Measurements from ENCODE around the gene TREH.
"Not testable (repeated sequence)": the region's sequence is repeated elsewhere in the genome, so short reads cannot be mapped to it uniquely, and the experiment has no call there.

TREH gene

DNA sequence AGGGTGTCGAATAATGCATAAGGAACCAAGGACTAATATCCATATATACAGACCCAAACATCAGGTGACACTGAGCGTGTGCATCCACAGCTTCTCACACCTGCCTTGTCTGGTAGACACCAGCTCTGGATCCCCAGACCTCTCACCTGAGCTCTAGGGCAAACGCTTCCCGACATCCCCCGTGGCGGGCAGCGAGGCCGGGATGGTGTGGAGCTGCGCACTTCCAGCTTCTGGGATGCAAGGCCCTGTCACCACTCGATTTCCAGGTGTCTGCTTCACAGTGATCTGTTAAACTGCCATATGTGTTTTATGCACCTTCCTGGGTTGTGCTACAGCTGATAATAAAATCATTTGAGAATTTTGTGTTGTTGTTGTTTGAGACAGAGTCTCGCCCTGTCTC is 15.3 kb upstream of the TREH start:
- DNase-seq = no peak

DNA sequence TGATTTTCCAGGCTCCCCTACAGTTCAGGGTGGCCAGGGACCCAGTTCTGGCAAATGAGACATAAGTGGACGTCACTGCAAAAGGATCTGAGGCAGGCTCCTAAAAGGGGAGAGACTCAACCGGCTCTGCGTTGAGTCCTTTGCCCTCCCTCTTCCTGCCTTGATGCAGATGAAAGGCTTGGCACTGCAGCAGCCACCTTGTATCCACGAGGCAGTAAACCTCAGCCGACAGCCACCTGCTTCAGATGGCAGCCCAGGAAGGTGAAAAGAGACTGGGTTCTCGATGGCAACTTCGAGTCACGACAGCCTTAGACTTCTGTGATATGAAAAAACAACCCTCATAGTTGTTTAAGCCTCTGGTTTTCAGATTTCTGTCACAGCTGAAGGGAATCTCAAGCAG is 14.7 kb upstream of the TREH start:
- DNase-seq = no peak

DNA sequence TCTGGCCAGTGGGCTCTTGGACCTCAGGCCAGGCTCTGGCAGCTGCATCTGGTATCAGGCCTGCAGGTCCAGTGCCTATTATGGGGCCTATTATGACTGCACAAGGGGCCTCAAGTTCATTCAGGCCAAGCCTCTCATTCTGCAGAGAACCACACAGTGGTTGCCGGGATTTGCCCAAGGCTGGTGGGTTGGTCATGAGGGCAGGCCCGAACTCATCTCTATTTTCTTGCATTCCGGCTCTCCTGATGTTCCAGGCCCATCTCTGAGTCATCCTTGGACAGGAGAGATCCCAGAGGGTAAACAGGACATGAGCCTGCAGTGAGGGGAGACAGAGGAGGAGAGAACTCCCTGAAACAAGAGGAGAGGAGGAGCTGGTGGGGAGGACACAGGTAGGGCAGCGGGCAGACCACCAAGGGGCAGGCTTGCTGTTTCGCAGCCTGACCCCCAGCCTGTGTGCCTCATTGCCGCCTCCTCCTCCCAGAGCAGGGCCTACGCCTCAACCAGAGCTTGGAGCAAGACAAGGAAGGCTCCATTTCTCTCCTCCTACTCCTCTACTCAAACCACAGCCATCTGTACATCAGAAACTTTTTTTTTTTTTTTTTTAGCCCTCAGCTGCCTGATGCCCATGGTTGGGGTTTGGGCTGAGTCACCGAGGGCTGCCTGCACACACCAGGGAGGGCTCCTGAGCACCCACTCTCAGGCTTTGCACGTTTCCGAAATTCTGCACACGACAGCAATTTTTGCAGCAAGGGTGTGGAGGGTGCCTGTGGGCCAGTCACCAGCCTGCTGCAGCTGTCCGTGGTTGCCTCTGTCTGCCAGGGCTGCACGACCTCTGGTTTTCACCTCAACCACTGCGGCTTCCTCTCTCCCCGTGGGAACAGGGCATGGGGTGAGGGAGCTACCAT is 12.7 kb upstream of the TREH start:
- no peak for DNase-seq

DNA sequence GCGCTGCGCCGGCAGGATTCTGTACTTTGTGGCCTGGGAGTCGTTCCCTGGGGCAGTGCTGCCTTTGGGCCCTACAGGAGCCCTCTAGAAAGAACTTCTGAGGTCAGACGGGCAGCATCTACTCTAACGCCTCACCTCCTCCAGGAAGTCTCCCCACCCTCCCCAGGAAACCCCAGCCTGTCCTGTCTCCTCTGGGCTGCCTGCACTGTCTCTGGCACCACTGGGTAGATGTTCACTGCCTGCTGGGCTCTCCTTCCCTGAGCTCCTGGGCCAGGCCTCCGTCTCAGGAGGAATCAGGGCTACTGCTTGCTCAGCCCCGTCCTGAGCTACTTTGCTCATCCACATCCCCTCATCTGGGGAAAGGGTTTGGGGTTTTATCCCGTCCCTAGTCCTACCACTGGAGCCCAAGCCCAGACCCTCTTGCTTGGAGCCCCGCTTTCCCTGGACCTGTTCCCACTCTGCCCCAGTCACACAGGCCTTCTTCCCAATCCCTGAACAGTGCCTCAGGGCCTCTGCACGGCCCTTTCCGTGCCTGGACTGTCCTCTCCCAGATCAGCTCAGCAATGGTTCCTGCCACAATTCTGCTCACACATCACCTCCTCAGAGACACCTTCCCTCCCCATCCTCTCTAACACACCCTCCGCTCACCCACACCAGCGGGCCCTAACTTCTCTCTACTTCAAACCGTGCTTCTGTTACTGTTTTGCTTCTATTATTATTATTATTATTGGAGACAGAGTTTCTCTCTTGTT is 11.3 kb upstream of the TREH start:
- no peak for DNase-seq

DNA sequence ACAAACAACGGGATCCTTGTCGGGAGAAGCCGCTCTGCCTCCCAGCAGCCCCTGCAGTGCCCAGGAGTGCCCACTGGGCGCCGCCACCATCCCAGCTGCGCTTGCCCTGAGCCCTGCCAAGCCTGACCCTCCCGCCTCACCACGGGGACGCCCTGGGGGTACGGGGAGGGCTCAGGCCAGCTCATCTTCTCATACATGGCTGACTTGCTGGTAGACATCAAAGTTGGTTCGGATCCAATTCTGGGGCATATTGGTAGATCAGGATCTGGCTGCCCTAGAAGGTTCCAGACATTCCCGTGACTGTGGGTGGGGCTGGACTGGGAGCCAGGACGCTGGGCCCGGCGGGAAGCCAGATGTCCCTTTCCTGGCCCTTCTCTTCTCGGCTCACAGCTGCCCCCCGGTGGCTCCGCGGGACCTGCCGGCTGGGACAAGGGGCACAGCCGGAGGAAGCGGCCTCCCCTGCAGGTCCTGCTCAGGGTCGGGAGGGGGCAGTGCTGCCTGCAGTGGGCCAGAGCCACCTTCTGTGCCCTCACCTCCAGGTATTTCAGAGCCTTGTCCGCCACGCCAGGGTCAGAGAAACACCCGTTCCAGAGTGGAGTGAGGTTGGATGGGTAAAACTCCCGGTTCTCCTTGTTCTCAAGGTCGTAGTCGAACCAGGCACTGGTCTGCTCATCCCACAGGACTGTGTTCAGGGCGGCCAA is 10.6 kb upstream of the TREH start:
- peak; percentile 95 for DNase-seq

DNA sequence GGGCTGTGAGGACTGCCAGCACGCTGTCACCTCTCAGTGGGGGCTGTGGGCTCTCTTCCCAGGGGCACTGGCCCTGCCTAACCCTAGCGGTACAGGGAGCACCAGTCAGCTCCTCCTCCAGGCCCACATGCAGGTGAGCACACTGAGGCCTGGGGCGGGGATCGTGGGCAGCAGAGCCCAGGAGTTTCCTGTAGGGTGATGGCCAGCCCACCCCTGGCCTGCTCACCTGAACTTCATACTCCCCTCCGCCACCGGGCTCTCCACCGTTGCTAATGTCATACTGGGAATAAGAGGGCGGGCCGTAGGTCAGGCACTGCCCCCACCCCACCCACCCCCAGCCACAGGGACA is 10.0 kb upstream of the TREH start:
- DNase-seq = no peak

DNA sequence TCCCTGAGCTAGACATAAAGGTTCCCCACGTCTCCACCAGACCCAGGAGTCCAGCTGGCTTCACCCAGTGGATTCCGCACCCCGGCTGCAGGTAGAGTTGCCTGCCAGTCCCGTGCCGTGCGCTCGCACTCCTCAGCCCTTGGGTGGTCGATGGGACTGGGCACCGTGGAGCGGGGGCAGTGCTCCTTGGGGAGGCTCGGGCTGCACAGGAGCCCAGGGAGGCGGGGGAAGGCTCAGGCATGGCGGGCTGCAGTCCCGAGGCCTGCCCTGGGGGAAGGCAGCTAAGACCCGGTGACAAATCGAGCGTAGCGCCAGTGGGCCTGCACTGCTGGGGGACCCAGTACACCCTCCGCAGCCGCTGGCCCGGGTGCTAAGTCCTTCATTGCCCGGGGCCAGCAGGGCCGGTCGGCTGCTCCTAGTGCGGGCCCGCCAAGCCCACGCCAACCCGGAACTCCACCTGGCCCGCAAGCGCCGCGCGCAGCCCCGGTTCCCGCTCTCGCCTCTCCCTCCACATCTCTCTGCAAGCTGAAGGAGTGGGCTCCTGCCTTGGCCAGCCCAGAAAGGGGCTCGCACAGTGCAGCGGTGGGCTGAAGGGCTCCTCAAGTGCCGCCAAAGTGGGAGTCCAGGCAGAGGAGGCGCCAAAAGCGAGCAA is 9.5 kb upstream of the TREH start:
- no peak for DNase-seq

DNA sequence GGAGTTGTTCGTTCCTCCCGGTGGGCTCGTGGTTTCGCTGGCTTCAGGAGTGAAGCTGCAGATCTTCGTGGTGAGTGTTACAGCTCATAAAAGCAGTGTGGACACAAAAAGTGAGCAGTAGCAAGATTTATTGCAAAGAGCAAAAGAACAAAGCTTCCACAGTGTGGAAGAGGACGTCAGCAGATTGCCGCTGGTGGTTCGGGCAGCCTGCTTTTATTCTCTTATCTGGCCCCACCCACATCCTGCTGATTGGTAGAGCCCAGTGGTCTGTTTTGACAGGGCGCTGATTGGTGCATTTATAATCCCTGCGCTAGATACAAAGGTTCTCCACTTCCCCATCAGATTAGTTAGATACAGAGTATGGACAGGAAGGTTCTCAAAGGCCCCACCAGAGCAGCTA is 8.9 kb upstream of the TREH start:
- DNase-seq = not testable (repeated sequence)

DNA sequence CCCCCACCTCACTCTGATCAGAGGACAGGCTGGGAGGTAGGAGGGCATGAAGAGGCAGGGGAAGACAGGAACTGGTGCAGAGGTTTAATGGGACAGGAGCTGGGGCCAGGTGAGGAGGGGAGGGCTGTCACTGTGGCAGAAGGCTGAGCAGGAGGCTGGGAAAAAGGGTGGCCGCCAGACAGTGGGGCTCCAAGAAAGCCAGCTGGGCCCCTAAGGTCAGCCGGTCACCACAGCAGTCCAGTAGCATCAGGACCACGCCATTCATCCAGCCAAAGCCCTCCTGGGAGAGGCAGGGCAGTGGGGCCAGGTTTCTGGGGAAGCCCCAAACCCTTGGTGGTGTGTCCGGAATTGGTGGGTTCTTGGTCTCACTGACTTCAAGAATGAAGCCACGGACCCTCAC is 8.5 kb upstream of the TREH start:
- no peak for DNase-seq

DNA sequence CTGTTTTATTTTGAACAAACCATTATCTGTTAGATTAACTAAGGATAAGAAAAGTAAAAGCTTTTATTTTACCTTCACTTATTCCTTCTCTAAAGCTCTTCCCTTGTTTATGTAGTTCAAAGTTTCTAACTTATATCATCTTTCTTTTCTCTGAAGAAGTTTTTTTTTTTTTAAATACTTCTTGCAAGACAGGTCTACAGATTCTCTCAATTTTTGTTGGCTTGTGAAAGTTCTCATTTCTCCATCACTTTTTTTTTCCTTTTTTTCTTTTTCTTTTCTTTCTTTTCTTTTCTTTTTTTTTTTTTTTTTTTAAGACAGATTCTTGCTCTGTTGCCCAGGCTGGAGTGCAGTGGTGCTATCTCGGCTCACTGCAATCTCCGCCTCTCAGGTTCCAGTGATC is 4.7 kb upstream of the TREH start:
- DNase-seq = no peak

DNA sequence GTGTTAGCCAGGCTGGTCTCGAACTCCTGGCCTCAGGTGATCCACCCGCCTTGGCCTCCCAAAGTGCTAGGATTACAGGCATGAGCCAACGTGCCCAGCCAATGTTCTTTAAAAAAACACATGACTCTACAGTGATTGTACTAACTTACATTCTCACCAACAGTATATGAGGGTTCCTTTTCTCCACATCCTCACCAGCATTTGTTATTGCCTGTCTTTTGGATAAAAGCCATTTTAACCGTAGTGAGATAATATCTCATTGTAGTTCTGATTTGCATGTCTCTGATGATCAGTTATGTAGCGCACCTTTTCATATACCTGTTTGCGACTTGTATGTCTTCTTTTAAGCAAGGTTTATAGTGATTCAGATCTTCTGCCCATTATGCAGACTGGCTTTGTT is 3.5 kb upstream of the TREH start:
- DNase-seq = not testable (repeated sequence)

DNA sequence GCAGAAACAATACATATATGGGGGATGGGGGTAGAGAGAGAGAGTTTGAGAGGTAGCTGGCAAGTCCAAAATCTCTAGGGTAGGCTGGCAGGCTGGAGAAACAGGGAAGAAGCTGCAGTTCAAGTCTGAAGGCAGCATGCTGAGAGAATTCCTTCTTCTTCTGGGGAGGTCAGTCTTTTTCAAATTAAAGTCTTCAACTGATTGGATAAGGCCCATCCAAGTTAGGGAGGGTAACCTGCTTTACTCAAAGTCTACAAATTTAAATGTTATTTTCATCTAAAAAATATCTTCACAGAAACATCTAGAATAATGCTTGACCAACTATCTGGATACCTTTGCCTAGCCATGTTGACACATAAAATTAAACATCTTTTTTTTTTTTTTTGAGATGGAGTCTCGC is 2.9 kb upstream of the TREH start:
- DNase-seq = no peak

DNA sequence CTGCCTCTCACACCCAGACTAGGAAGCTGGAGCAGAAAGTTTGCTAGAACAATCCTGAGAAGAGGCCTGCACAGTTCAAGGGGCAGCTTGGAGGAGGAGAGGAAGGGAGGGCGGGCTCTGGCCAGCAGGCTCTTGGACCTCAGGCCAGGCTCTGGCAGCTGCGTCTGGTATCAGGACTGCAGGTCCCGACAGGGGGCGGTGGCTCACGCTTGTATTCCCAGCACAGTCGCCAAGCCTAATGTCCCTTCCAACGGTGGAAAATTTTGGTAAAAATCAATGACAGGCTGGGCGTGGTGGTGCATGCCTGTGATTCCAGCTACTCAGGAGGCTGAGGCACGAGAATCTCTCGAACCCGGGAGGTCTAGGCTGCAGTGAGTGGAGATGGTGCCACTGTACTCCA is 542 bp downstream of the TREH start:
- DNase-seq = not testable (repeated sequence)

DNA sequence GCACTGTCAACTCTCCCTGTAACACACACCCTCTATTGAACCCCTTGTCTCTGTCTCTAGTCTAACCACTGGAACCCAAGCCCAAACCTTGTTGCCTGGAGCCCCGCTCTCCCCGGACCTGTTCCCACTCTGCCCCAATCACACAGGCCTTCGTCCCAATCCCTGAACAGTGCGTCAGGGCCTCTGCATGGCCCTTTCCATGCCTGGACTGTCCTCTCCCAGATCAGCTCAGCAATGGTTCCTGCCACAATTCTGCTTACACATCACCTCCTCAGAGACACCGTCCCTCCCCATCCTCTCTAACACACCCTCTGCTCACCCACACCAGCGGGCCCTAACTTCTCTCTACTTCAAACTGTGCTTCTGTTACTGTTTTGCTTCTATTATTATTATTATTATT is 1.5 kb downstream of the TREH start:
- DNase-seq = no peak

DNA sequence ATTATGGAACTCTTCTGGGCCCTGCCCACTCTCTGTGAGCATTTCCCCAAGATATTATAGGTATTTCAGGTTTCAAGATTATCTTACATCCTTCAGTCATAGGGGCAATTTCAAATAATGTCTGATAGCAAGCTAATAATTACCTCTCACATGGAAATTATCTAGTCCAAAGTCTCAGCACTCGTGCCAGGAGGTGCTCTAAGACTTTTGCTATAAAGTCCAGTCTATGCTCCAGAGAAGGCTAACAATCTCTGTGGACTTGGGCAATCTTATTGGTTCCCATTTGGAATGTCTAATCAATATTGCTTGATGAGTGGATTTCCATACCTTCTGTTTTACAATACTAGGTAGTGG is 5.4 kb downstream of the TREH start:
- DNase-seq = no peak

DNA sequence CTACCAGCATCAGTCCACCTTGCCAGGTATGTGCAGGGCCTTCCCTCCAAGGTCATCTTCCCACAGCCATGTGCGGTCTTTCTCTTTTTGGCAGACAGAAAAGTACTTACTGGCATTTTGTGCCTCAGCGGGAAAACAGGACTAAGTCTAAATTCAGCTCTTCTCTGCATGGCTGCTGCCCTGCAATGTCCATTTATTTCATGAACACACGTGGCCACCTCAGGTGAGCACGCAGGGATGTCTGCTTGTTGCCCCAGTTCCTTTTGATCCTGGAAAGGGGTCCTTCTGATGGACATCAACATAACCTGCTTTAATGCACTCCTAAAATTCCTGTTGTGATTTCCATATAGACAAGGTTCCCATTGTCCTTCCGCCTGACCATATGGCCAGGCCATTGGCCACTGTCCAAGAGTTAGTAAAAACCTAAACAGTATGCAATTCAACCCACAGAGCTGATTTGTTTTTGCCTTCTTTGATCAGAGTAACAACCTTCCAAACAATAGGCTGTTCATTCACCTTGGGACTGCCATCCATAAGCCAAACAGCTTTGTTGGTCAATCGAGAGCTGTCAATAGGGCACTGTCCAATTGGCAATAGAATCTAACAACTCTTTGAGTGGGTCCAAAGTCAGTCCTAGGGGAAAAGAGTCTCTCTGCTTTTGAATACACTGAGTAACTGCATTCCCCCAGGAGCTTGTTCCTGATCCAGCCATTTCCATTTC is 5.9 kb downstream of the TREH start:
- DNase-seq = no peak

DNA sequence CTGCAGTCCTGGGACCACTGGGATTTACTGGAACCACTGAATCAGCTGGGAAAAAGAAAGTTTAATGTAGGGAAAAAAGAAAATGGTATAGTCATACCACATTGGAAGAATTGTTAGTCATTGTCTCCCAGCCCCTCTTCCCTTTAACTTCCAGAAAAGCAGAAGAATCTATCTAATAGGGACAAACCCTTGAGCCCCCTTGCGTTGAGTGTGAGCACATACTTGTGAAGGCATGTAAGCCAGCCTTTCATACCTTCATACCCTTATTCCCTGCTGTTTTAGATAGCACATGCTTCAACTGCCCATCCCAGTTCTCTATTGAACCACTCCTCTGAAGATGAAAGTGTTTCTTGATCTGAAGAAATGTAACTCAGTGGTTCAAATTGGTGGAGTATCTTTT is 6.6 kb downstream of the TREH start:
- DNase-seq = no peak

DNA sequence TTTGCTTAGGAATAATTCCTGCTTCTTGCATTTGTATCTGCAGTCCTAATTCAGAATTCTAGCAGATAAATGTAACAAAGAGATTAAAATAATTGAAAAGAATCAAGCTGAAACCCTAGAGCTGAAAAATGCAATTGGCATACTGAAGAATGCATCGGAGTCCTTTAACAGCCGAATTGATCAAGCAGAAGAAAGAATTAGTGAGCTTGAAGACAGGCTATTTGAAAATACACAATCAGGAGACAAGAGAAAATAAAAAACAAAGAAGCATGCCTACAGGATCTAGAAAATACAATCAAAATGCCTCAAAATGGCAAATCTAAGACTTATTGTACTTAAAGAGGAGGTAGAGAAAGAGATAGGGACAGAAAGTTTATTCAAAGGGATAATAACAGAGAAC is 8.2 kb downstream of the TREH start:
- no peak for DNase-seq

DNA sequence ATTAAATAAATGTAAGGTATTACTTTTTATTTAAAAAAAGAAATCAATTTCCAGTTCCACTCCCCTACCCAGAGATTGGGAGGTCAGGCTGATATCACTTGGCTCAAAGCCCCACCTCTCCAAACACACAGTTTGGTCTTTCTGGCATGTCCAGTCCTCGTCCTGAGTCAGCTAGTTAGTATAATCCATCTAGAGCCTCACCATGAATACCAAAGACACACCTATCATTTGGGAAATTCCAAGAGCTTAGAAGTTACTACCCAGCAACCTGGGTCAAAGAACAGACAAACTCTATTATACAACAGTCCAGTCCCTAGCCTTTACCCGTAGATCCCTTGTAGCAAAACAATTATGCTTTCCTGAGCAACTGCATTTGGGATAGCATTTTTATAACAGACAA is 9.4 kb downstream of the TREH start:
- DNase-seq = no peak

DNA sequence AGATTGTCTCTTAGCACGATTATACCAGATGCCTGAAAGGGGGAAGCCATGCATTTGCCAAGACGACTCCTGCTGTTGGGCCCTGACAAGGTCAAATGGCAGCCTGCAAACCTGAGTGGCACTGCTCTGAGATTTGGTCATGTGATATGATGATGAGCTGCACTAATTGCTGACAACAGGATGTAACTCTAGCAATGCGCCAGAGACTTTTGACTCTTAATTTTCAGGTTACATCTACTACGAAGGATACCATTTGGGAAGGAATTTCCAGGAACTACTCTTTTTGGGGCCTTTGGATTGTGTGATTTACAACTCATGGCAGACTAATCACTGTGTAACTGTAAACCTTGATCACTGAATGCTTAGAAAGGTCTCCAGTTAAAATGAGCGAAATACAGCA is 13.1 kb downstream of the TREH start:
- no peak for DNase-seq

DNA sequence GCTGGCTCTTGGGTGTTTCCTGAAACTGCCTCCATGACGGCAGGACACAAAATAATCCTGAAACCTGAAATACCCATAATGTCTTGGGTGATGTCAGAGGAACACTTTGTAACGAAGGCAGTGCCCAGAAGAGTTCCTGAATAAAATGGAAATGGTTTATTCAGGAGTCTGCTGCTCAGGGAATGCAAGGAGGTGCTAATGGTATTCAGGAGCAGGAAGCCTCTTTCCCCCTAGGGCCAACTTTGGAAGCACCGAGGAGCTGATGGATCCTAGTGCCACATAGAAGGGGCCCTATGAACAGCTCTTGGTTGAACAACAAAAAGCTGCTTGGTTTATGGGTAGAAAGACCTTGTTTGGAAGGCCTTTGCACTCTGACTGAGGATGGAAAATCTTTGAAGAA is 15.5 kb downstream of the TREH start:
- no peak for DNase-seq

DNA sequence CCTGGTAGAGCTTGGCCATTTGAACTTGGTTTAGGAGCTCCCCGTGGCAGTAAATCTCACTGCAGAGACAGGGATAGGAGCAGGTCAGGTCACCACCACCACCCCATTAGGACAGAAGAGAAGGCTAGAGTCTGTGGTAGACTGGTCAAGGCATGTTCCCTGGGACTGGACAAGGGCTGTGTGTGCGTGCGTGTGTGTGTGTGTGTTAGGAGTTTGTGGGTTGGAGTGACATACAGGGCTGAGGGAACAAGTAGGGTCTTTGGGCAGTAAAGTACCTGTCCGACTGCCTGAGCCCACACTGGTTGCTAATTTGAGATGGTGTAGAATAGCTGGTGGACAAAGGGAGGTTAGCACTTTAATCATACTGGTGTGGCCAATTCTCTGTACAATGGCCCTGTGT is 16.1 kb downstream of the TREH start:
- DNase-seq = no peak
